Activated naive CD8-positive, alpha-beta T cell treated with anti-CD3 and anti-CD28 coated beads, Interleukin-2, amount 50 U/mL, for 24 hours (primary cell): Measurements from ENCODE around the gene TMEM170A.

ENCODE experiments used
- ATAC-seq: fragments of 150-1000 bp; cut with Tn5 transposase; one replicate; pipeline ENCODE4 v1.10.0; 2021
- DNase-seq: peaks from one replicate; pipeline ENCODE4 v3.0.0; 2021
- H3K27ac Mint-ChIP-seq: one replicate; pipeline ENCODE4 v1.8.0; 2021; ENCODE audit warnings: mild to moderate bottlenecking, mixed read lengths
- H3K27me3 Mint-ChIP-seq: one replicate; pipeline ENCODE4 v1.8.0; 2021; ENCODE audit warnings: mixed read lengths
- H3K36me3 Mint-ChIP-seq: one replicate; pipeline ENCODE4 v1.8.0; 2021; ENCODE audit warnings: low read depth, mixed read lengths
- H3K4me1 Mint-ChIP-seq: one replicate; pipeline ENCODE4 v1.8.0; 2021; ENCODE audit warnings: mixed read lengths
- H3K4me3 Mint-ChIP-seq: one replicate; pipeline ENCODE4 v1.8.0; 2021; ENCODE audit warnings: mild to moderate bottlenecking, moderate library complexity, mixed read lengths
- H3K9me3 Mint-ChIP-seq: one replicate; pipeline ENCODE4 v1.8.0; 2021; ENCODE audit warnings: mixed read lengths

Gene TMEM170A

DNA sequence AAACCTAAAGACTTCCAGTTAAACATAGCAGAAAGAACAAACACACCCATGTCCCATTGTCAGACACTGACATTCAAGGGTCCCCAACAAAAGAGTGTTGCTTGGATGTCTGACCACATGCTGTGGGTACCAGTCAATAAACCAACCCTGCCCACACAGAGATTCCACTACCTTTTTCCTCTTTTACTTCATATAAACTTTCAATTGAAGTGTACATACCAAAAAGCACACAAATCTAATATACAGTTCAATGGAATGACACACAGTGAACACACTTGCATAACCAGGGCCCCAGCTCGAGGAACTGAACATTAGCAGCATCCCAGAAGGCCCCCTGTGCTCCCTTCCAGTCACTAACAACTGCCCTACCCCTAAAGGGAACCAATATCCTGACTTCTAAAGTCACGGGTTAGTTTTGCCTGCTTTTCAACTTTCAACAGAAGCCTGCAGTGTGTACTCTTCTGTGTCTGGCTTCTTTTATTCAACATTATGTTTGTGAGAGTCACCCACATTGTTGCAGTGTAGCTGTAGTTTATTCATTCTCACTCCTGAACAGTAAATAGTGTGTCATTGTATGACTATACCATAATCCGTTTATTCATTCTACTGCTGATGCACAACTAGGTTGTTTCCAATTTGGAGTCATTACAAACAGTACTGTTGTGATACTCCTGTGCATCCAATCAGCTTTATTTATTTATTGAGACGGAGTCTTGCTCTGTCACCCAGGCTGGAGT, 49.2 kb downstream of the TMEM170A start:
- peak; percentile 71 for ATAC-seq

DNA sequence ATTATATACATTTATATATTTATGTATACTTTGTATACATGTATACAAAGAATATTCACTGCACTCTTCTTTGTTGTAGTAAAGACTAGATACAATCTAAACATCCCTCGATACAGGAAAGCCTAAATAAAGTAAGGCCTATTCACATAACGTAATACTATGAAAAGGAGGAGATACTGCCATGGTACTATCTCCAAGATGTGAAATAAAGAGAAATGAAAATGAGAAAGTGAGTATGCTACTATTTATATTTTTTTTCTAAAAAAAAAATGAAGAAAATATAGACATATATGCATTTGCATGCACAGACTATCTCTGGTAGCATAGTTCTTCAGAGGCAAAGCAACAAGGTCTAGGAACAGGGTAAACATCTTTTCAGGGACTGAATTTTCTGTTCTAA, 50.5 kb downstream of the TMEM170A start:
- H3K27ac Mint-ChIP-seq = no peak overlapping the region
- no peak for DNase-seq
- H3K9me3 Mint-ChIP-seq = no peaks in the 10 kb centered on the region
- peaks cover 29% of the 10 kb centered on the region for H3K4me1 Mint-ChIP-seq
- no peak overlapping the region for H3K4me3 Mint-ChIP-seq
- H3K27me3 Mint-ChIP-seq = no peaks in the 10 kb centered on the region
- H3K36me3 Mint-ChIP-seq = peaks cover 25% of the 10 kb centered on the region
- ATAC-seq = no peak

More for the DNA sequence above, 49.2 kb downstream of the TMEM170A start:
- Mint-ChIP-seq H3K4me1 (peaks cover 33% of the 10 kb centered on the region), H3K27ac (peak overlapping the region; percentile 72), H3K27me3 (no peaks in the 10 kb centered on the region), H3K36me3 (peaks cover 20% of the 10 kb centered on the region), H3K9me3 (no peaks in the 10 kb centered on the region), H3K4me3 (no peak overlapping the region)
- no peak for DNase-seq

DNA sequence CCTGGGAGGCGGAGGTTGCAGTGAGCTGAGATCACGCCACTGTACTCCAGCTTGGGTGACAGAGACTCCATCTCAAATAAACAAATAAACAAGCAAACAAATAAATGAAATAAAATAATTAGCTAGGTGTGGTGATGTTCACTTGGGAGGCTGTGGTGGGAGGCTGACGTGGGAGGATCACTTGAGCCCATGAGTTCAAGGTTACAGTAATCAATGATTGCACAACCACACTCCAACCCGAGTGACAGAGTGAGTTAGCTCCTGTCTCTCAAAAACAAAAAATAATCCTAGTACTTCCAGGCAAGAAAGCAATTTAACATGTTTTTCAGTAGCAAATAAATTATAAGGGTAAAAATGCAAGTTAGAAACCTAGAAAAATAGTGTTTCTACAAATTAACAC, 57.5 kb downstream of the TMEM170A start:
- ATAC-seq (no peak), DNase-seq (no peak)
- H3K9me3 Mint-ChIP-seq = no peaks in the 10 kb centered on the region
- H3K4me3 Mint-ChIP-seq = no peak overlapping the region
- peaks cover 12% of the 10 kb centered on the region for H3K4me1 Mint-ChIP-seq
- no peaks in the 10 kb centered on the region for H3K27me3 Mint-ChIP-seq
- peaks cover 30% of the 10 kb centered on the region for H3K36me3 Mint-ChIP-seq
- no peak overlapping the region for H3K27ac Mint-ChIP-seq

GRCh38 chr16:75402821-75403475, 61.5 kb downstream of the TMEM170A start:
- ATAC-seq = no peak
- no peak overlapping the region for H3K4me3 Mint-ChIP-seq
- H3K27me3 Mint-ChIP-seq = no peaks in the 10 kb centered on the region
- no peak for DNase-seq
- no peak overlapping the region for H3K27ac Mint-ChIP-seq
- no peaks in the 10 kb centered on the region for H3K9me3 Mint-ChIP-seq
- H3K36me3 Mint-ChIP-seq = peaks cover 29% of the 10 kb centered on the region
- H3K4me1 Mint-ChIP-seq = peaks cover 22% of the 10 kb centered on the region

DNA sequence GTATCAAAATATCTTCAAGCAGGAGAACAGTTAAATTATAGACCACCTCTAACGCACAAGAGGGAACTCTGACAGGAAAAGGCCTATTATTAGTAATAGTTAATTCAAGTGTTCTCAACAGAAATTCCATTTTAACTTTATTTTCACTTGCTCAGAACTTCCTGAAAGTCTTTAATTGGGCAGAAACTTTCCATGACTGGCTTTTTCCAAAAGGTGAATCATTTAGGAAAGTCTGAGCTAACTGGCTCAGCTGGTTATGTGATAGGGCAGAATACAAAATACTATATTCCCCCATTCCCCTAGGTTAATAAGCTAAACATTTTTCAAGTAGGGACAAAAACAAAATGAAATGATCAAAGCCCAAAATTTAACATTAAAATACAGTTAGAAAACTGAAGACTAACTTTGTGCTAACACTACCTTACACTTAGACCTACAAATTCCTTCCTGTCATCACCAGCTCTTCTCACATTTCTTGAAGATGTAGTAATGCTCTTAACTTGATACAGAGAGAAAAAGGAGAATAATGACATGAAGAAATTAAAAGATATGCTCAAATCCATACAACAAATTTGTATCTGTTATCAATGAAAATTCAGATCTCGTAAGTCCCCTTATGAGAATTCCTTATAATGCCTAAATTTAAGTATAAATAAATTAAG, 62.2 kb downstream of the TMEM170A start:
- H3K27ac Mint-ChIP-seq = peak overlapping the region; percentile 89
- peaks cover 22% of the 10 kb centered on the region for H3K4me1 Mint-ChIP-seq
- peaks cover 30% of the 10 kb centered on the region for H3K36me3 Mint-ChIP-seq
- H3K9me3 Mint-ChIP-seq = no peaks in the 10 kb centered on the region
- ATAC-seq (peak; percentile 65), DNase-seq (no peak)
- H3K27me3 Mint-ChIP-seq = no peaks in the 10 kb centered on the region
- H3K4me3 Mint-ChIP-seq = peak overlapping the region; percentile 41

GRCh38 chr16:75401691-75402090, 62.8 kb downstream of the TMEM170A start:
- Mint-ChIP-seq H3K27me3 (no peaks in the 10 kb centered on the region), H3K27ac (peak overlapping the region; percentile 89), H3K9me3 (no peaks in the 10 kb centered on the region), H3K4me3 (peak overlapping the region; percentile 41), H3K36me3 (peaks cover 27% of the 10 kb centered on the region), H3K4me1 (peaks cover 22% of the 10 kb centered on the region)
- ATAC-seq = peak; percentile 41
- DNase-seq = no peak

DNA sequence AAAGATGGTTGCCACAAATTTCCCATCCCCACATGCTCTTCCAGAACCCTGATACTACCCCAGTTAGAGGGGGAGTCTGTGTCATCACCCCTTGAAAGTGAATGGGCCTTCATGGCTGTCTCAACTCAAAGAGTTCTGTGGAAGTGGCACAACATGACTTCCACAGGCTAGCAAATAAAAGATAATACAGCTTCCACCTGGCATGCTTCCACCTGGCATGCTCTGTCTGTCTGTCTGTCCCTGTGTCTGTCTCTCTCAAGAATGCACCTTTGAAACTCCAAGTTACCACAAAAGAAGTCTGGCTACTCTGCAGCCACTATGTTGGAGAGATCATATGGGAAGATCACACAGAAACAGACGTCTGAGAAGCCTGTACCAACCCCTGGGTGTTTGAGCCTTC, 66.2 kb downstream of the TMEM170A start:
- no peak for ATAC-seq
- peaks cover 32% of the 10 kb centered on the region for H3K36me3 Mint-ChIP-seq
- no peaks in the 10 kb centered on the region for H3K27me3 Mint-ChIP-seq

DNA sequence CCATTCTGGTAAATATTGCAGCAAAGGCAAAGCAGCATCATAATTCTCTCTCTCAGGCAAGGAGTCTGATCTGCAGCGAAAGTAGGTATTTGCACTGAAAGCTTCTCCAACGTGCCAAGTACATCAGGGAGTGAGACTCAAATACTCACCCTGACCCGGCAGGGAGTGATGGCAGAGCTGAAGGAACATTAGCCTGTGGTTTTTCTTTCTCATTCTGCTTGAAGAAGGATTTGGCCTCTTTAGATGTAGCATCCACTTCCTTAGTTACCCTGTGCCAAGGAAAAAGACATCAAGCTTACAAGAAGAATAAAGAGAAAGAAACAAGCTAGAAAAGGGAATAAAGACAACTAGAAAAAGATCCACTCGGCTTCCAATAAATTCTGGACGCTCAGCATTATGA, 69.5 kb downstream of the TMEM170A start:
- Mint-ChIP-seq H3K4me1 (no peaks in the 10 kb centered on the region), H3K9me3 (no peaks in the 10 kb centered on the region), H3K27ac (no peak overlapping the region), H3K27me3 (no peaks in the 10 kb centered on the region), H3K36me3 (peaks cover 30% of the 10 kb centered on the region), H3K4me3 (no peak overlapping the region)
- ATAC-seq = no peak
- DNase-seq = no peak

More for the DNA sequence above, 66.2 kb downstream of the TMEM170A start:
- H3K4me3 Mint-ChIP-seq = no peak overlapping the region
- no peak overlapping the region for H3K27ac Mint-ChIP-seq
- H3K9me3 Mint-ChIP-seq = no peaks in the 10 kb centered on the region
- peaks cover 22% of the 10 kb centered on the region for H3K4me1 Mint-ChIP-seq
- DNase-seq = no peak
